GM12874 (cell line): ENCODE results near the gene RAPGEF3.

ENCODE experiments used
- CTCF ChIP-seq: IDR thresholded peaks from 2 replicates; pipeline ENCODE4 v1.5.1; 2011; ENCODE audit warnings: low read depth, mild to moderate bottlenecking, control low read depth, low read length, moderate library complexity; ENCODE audit not compliant: insufficient read depth

The RAPGEF3 gene

GRCh38 chr12:47773062-47773857, 14.6 kb upstream of the RAPGEF3 start, which contains the start of gene SLC48A1:
Gene SLC48A1, plus strand, starts transcription at chr12:47773238. Its CDS starts 67 bp downstream, at chr12:47773305.
- peak; percentile 31; the same call in 1 of the 2 replicates for TF ChIP-seq CTCF

GRCh38 chr12:47772738-47773061, 14.0 kb upstream of the RAPGEF3 start:
- TF ChIP-seq CTCF: no peak

GRCh38 chr12:47772094-47772660, 13.5 kb upstream of the RAPGEF3 start:
- no peak for TF ChIP-seq CTCF

- no peak for TF ChIP-seq CTCF
These were observed 12.6 kb upstream of the RAPGEF3 start for GRCh38 chr12:47771304-47771703.

GRCh38 chr12:47770086-47770726, 11.5 kb upstream of the RAPGEF3 start:
- no peak for TF ChIP-seq CTCF

GRCh38 chr12:47769234-47770085, 10.8 kb upstream of the RAPGEF3 start:
- no peak for TF ChIP-seq CTCF
